Calu3 (cell line): ENCODE measurements around the gene TRIAP1. TPM values are rescaled to one million over a fixed set of nuclear protein-coding genes. Genes with fewer than 3 reads are reported as not detected.

Experiments
- BruUV-seq: library from RNA; stranded (reverse); fragments of 400-500 nt; replicated peaks from 2 replicates; lab custom pipeline; 2021; lab: Mats Ljungman, UMichigan
- CTCF ChIA-PET: fragments of 300-600 bp; sonication (Branson Sonifier 250); formaldehyde crosslinking; loops from one replicate; lab custom pipeline; 2022; ENCODE audit warnings: antibody characterized with exemption; lab: Charles Lee
- DNase-seq: peaks from one replicate; pipeline ENCODE4 v3.0.0; 2022
- H3K27ac Mint-ChIP-seq: one replicate; pipeline ENCODE4 v1.8.0; 2022; ENCODE audit warnings: mixed read lengths; ENCODE audit not compliant: unreplicated experiment
- H3K27me3 Mint-ChIP-seq: one replicate; pipeline ENCODE4 v1.8.0; 2022; ENCODE audit warnings: mixed read lengths; ENCODE audit not compliant: unreplicated experiment
- H3K36me3 Mint-ChIP-seq: one replicate; pipeline ENCODE4 v1.8.0; 2022; ENCODE audit warnings: mild to moderate bottlenecking, moderate library complexity, mixed read lengths; ENCODE audit not compliant: insufficient read depth, unreplicated experiment
- H3K4me1 Mint-ChIP-seq: one replicate; pipeline ENCODE4 v1.8.0; 2022; ENCODE audit warnings: mild to moderate bottlenecking, low read depth, mixed read lengths; ENCODE audit not compliant: unreplicated experiment
- H3K4me3 Mint-ChIP-seq: one replicate; pipeline ENCODE4 v1.8.0; 2022; ENCODE audit warnings: mild to moderate bottlenecking, low read depth, moderate library complexity, mixed read lengths; ENCODE audit not compliant: unreplicated experiment
- H3K9me3 Mint-ChIP-seq: one replicate; pipeline ENCODE4 v1.8.0; 2022; ENCODE audit warnings: low read depth, mixed read lengths; ENCODE audit not compliant: unreplicated experiment
- CTCF ChIP-seq: fragments of 200-600 bp; IDR thresholded peaks from one replicate; pipeline ENCODE4 v1.8.0; 2022; ENCODE audit warnings: antibody characterized with exemption; ENCODE audit not compliant: unreplicated experiment
- intact Hi-C: fragments of 100-400 bp; cut with micrococcal nuclease; formaldehyde crosslinking; loops from one replicate; pipeline ENCODE4 v1.10.0; 2022; ENCODE audit not compliant: unreplicated experiment
- total RNA-seq: library from RNA; stranded (reverse); gene quantifications from 2 replicates; pipeline ENCODE4 v1.2.3, GENCODE V29; 2022

TRIAP1 gene
- total RNA-seq, 1 experiment from 2014 or later, result 29.4 TPM

- no TSS peak for BruUV-seq
- peaks cover 5% of the 10 kb centered on the region for H3K36me3 Mint-ChIP-seq
- H3K4me1 Mint-ChIP-seq, result peaks cover 37% of the 10 kb centered on the region
- H3K27ac Mint-ChIP-seq, result no peak overlapping the region
- CTCF ChIA-PET, result interaction anchor here (0.6 to 2.7 kb wide), 3 partner anchors 9 to 20 kb away, joined by 3 to 22 read pairs (median 6); partner anchors contain the start of gene DYNLL1
- no peak for DNase-seq
- H3K27me3 Mint-ChIP-seq, result no peaks in the 10 kb centered on the region
- H3K4me3 Mint-ChIP-seq, result no peak overlapping the region
- intact Hi-C loops, result no loop called here
- TF ChIP-seq CTCF, result no peak
- H3K9me3 Mint-ChIP-seq, result no peaks in the 10 kb centered on the region
These were observed 29.5 kb upstream of the TRIAP1 start for GRCh38 chr12:120475643-120476042.

GRCh38 chr12:120474616-120474960, 28.4 kb upstream of the TRIAP1 start:
- intact Hi-C loops, result no loop called here
- peak; percentile 84 for DNase-seq
- CTCF ChIA-PET, result interaction anchor here (0.7 to 2.7 kb wide), 9 partner anchors 8 to 245 kb away, joined by 3 to 22 read pairs (median 4); partner anchors contain the start of genes COQ5, COX6A1 and DYNLL1
- TF ChIP-seq CTCF, result no peak
- no TSS peak for BruUV-seq
- Mint-ChIP-seq H3K36me3 (peaks cover 10% of the 10 kb centered on the region), H3K27ac (peak overlapping the region; percentile 34), H3K4me1 (peaks cover 30% of the 10 kb centered on the region), H3K27me3 (no peaks in the 10 kb centered on the region), H3K9me3 (no peaks in the 10 kb centered on the region), H3K4me3 (no peak overlapping the region)

- BruUV-seq, result no TSS peak
- Mint-ChIP-seq H3K27me3 (no peaks in the 10 kb centered on the region), H3K9me3 (no peaks in the 10 kb centered on the region), H3K36me3 (peaks cover 16% of the 10 kb centered on the region), H3K4me3 (no peak overlapping the region), H3K27ac (peak overlapping the region; percentile 46), H3K4me1 (peaks cover 26% of the 10 kb centered on the region)
- CTCF ChIA-PET, result interaction anchor here (0.6 to 2.7 kb wide), 10 partner anchors 8 to 1905 kb away, joined by 3 to 22 read pairs (median 4); partner anchors contain the start of genes COQ5, COX6A1 and DYNLL1
- no peak for TF ChIP-seq CTCF
- intact Hi-C loops, result no loop called here
- no peak for DNase-seq
These were observed 27.8 kb upstream of the TRIAP1 start for GRCh38 chr12:120473807-120474615.

GRCh38 chr12:120472521-120472920, 26.3 kb upstream of the TRIAP1 start:
- TF ChIP-seq CTCF, result no peak
- Mint-ChIP-seq H3K27ac (peak overlapping the region; percentile 43), H3K4me3 (no peak overlapping the region), H3K4me1 (peaks cover 28% of the 10 kb centered on the region), H3K9me3 (no peaks in the 10 kb centered on the region), H3K36me3 (peaks cover 31% of the 10 kb centered on the region), H3K27me3 (no peaks in the 10 kb centered on the region)
- DNase-seq, result no peak
- intact Hi-C loops, result no loop called here
- CTCF ChIA-PET, result no interaction called here
- BruUV-seq, result no TSS peak
